ENCODE results near the gene KCNK13. TPM values are rescaled to one million over a fixed set of nuclear protein-coding genes. Genes with fewer than 3 reads are reported as not detected.

The KCNK13 gene
- total and polyA plus RNA-seq, 2 of the 4 experiments (the other 2 are of a cell fraction) = not detected

DNA sequence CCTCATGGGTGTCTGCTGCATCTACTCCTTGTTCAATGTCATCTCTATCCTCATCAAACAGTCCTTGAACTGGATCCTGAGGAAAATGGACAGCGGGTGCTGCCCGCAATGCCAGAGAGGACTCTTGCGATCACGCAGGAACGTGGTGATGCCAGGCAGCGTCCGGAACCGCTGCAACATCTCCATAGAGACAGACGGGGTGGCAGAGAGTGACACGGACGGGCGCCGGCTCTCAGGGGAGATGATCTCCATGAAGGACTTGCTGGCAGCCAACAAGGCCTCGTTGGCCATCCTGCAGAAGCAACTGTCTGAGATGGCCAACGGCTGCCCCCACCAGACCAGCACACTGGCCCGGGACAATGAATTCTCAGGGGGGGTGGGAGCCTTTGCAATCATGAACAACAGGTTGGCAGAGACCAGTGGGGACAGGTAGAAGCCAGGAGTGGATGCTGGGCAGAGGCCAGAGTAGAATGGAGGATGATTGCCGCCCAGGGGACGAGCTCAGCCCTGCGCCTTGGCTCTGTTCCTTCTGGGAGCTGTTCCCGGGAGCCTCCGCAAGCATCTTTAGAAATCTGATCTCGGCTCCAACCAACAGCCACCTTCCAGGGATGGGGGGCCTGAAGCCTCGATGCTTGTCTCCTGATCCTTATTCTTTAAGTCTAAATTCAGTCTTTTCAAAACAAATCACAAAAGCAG is 122.9 kb downstream of the KCNK13 start:
- 85% methylated on average over 13 of the region's 23 CpGs; no CpG with 5 or more reads in 1 of the 2 experiments for WGBS, 2 experiments (ENCODE audit: extremely low coverage in 2 of 2, insufficient read length in 1 of 2)
- H3K14ac ChIP-seq (replicated peaks; ENCODE audit: low read depth, low read length) = no peak overlapping the region
- H3K18ac ChIP-seq (ENCODE audit: low read depth, low read length) = no peak overlapping the region
- ChIA-PET CTCF (no interaction called here), POLR2A (ENCODE audit: unreplicated experiment) (no interaction called here)
- no peak overlapping the region for H3K4me2 ChIP-seq (ENCODE audit: low read depth, low read length)
- in situ Hi-C loops (cut with MboI; ENCODE audit: low sequenced_read_pairs) = no loop called here
- no peak overlapping the region for H4K5ac ChIP-seq (ENCODE audit: low read depth, low read length)
- no peak overlapping the region for H4K8ac ChIP-seq (ENCODE audit: low read depth in 2 of 2, low read length in 2 of 2)
- H3K36me3 ChIP-seq (ENCODE audit: control insufficient read depth, insufficient read depth, low read length) = no peaks in the 10 kb centered on the region
- H2BK20ac ChIP-seq (ENCODE audit: low read depth, low read length) = no peak overlapping the region
- H3K23ac ChIP-seq (ENCODE audit: low read depth, low read length) = no peak overlapping the region
- ATAC-seq (ENCODE audit: low read depth) = no peak
- dilution Hi-C loops (cut with HindIII; ENCODE audit: low sequenced_read_pairs, unreplicated experiment) = no loop called here
- H3K9me3 ChIP-seq (ENCODE audit: control insufficient read depth, insufficient read depth, low read length) = no peaks in the 10 kb centered on the region; the same call in 1 of the 2 replicates
- H2AK9ac ChIP-seq (replicated peaks; ENCODE audit: low read depth, low read length, poor library complexity) = no peak overlapping the region
- no TSS peak for BruUV-seq (replicated peaks)
- no peak overlapping the region for H2BK5ac ChIP-seq (ENCODE audit: low read depth, low read length, poor library complexity, severe bottlenecking)
- H2BK120ac ChIP-seq (ENCODE audit: low read depth, low read length) = no peak overlapping the region
- H2BK15ac ChIP-seq (ENCODE audit: low read depth, low read length) = no peak overlapping the region
- no peak for TF ChIP-seq CEBPB (IDR thresholded peaks at IDR 0.05; ENCODE audit: low read depth, low read length)
- TF ChIP-seq, protein P1, sequence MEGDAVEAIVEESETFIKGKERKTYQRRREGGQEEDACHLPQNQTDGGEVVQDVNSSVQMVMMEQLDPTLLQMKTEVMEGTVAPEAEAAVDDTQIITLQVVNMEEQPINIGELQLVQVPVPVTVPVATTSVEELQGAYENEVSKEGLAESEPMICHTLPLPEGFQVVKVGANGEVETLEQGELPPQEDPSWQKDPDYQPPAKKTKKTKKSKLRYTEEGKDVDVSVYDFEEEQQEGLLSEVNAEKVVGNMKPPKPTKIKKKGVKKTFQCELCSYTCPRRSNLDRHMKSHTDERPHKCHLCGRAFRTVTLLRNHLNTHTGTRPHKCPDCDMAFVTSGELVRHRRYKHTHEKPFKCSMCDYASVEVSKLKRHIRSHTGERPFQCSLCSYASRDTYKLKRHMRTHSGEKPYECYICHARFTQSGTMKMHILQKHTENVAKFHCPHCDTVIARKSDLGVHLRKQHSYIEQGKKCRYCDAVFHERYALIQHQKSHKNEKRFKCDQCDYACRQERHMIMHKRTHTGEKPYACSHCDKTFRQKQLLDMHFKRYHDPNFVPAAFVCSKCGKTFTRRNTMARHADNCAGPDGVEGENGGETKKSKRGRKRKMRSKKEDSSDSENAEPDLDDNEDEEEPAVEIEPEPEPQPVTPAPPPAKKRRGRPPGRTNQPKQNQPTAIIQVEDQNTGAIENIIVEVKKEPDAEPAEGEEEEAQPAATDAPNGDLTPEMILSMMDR (conservative IDR thresholded peaks at IDR 0.05; ENCODE audit: low read depth, low read length) = no peak
- no peak for TF ChIP-seq RAD21 (IDR thresholded peaks at IDR 0.05; ENCODE audit: low read length)
- TF ChIP-seq USF2 (IDR thresholded peaks at IDR 0.05; ENCODE audit: low read depth, low read length) = no peak
- no peak for TF ChIP-seq NFE2L2 (IDR thresholded peaks at IDR 0.05; ENCODE audit: low read depth, low read length)
- TF ChIP-seq FOS (IDR thresholded peaks at IDR 0.05; ENCODE audit: low read depth, low read length) = no peak
- TF ChIP-seq RFX5 (IDR thresholded peaks at IDR 0.05; ENCODE audit: low read depth, low read length) = no peak
- TF ChIP-seq POLR2A (IDR thresholded peaks at IDR 0.05; ENCODE audit: low read depth, low read length) = no peak
- no peak for TF ChIP-seq MXI1 (IDR thresholded peaks at IDR 0.05; ENCODE audit: borderline replicate concordance, low read depth, low read length)
- TF ChIP-seq MAZ (IDR thresholded peaks at IDR 0.05; ENCODE audit: borderline replicate concordance, low read depth, low read length) = no peak
- no peaks in the 10 kb centered on the region for H3K79me1 ChIP-seq (ENCODE audit: low read depth in 1 of 2, low read length in 2 of 2)
- no peak overlapping the region for H3K9ac ChIP-seq (ENCODE audit: low read depth, low read length)
- H4K20me1 ChIP-seq (ENCODE audit: insufficient read depth, low read length) = no peaks in the 10 kb centered on the region
- no peak overlapping the region for H2AFZ ChIP-seq (replicated peaks; ENCODE audit: low read length, poor library complexity)
- H3K4ac ChIP-seq (ENCODE audit: low read depth, low read length) = no peak overlapping the region
- H4K91ac ChIP-seq (ENCODE audit: insufficient read depth, low read depth, low read length) = no peak overlapping the region
- intact Hi-C loops (cut with micrococcal nuclease) = no loop called here
- peaks cover 7% of the 10 kb centered on the region; the same call in 1 of the 2 replicates for H3K27me3 ChIP-seq (ENCODE audit: control insufficient read depth, insufficient read depth, low read length)
- H3K4me3 ChIP-seq (ENCODE audit: insufficient read depth, low read depth, low read length) = no peak overlapping the region
- no peak overlapping the region for H3K27ac ChIP-seq (ENCODE audit: insufficient read depth, low read length)
- no peaks in the 10 kb centered on the region for H3K4me1 ChIP-seq (ENCODE audit: control insufficient read depth, insufficient read depth, low read length)
- H3K56ac ChIP-seq (ENCODE audit: extremely low read depth, insufficient read depth, low read length) = no peak overlapping the region
- no peak for DNase-seq
- no peak overlapping the region for H2AK5ac ChIP-seq (ENCODE audit: low read depth, low read length)
- H3K9me1 ChIP-seq (ENCODE audit: insufficient read depth, low read length) = no peaks in the 10 kb centered on the region
